ENCODE data around the gene LCP2. TPM values are rescaled to one million over a fixed set of nuclear protein-coding genes. Genes with fewer than 3 reads are reported as not detected.

LCP2 gene
- total RNA-seq, 1 experiment from 2014 or later: 0.36 TPM

GRCh38 chr5:170294556-170294955 is 3.0 kb downstream of the LCP2 start:
- TF ChIP-seq TCF7L2 (IDR thresholded peaks at IDR 0.05; ENCODE audit: low read depth, low read length): no peak
- no peak for TF ChIP-seq CTCF (IDR thresholded peaks at IDR 0.05)
- no peak for TF ChIP-seq SIN3A (IDR thresholded peaks at IDR 0.05; ENCODE audit: borderline replicate concordance, insufficient read depth, low read depth, low read length)
- TF ChIP-seq POLR2AphosphoS5 (IDR thresholded peaks at IDR 0.05; ENCODE audit: low read depth, low read length): no peak
- no peak for TF ChIP-seq REST (IDR thresholded peaks at IDR 0.05; ENCODE audit: insufficient read depth in 1 of 2, low read depth in 2 of 2, low read length in 1 of 2)
- in situ Hi-C loops (cut with HindIII; ENCODE audit: low pct_unique_long_range_greater_than_20kb, low sequenced_read_pairs) (no loop called here), intact Hi-C loops (cut with micrococcal nuclease; ENCODE audit: unreplicated experiment) (no loop called here)
- H3K36me3 ChIP-seq (ENCODE audit: control insufficient read depth, insufficient read depth, low read length): no peaks in the 10 kb centered on the region
- no peaks in the 10 kb centered on the region for H3K4me1 ChIP-seq (ENCODE audit: control insufficient read depth, insufficient read depth, low read length)
- H3K4me3 ChIP-seq (ENCODE audit: low read depth in 2 of 2, low read length in 2 of 2): no peak overlapping the region
- H3K9me3 ChIP-seq (ENCODE audit: control insufficient read depth, insufficient read depth, low read depth, low read length): no peaks in the 10 kb centered on the region
- BruUV-seq (replicated peaks): no TSS peak
- ATAC-seq (no peak), DNase-seq (ENCODE audit: low read depth, low spot score) (no peak)
- H3K27me3 ChIP-seq (ENCODE audit: control insufficient read depth, insufficient read depth, low read length): peaks cover 16% of the 10 kb centered on the region
- POLR2A ChIA-PET: no interaction called here
- CTCF ChIA-PET: no interaction called here
- no peak overlapping the region for H3K27ac ChIP-seq (ENCODE audit: low read length)

GRCh38 chr5:170294057-170294456 is 3.5 kb downstream of the LCP2 start:
- intact Hi-C loops (cut with micrococcal nuclease; ENCODE audit: unreplicated experiment): no loop called here
- no peak for TF ChIP-seq REST (IDR thresholded peaks at IDR 0.05; ENCODE audit: insufficient read depth in 1 of 2, low read depth in 2 of 2, low read length in 1 of 2)
- no peak for TF ChIP-seq CTCF (IDR thresholded peaks at IDR 0.05)
- no peak for TF ChIP-seq POLR2AphosphoS5 (IDR thresholded peaks at IDR 0.05; ENCODE audit: low read depth, low read length)
- no peak for DNase-seq (ENCODE audit: low read depth, low spot score)
- no peaks in the 10 kb centered on the region for H3K4me1 ChIP-seq (ENCODE audit: control insufficient read depth, insufficient read depth, low read length)
- ChIA-PET CTCF (no interaction called here), POLR2A (no interaction called here)
- no peaks in the 10 kb centered on the region for H3K9me3 ChIP-seq (ENCODE audit: control insufficient read depth, insufficient read depth, low read depth, low read length)
- peaks cover 18% of the 10 kb centered on the region for H3K27me3 ChIP-seq (ENCODE audit: control insufficient read depth, insufficient read depth, low read length)
- H3K36me3 ChIP-seq (ENCODE audit: control insufficient read depth, insufficient read depth, low read length): no peaks in the 10 kb centered on the region
- no peak overlapping the region for H3K27ac ChIP-seq (ENCODE audit: low read length)
- BruUV-seq (replicated peaks): no TSS peak
- no peak overlapping the region for H3K4me3 ChIP-seq (ENCODE audit: low read depth in 2 of 2, low read length in 2 of 2)
- in situ Hi-C loops (cut with HindIII; ENCODE audit: low pct_unique_long_range_greater_than_20kb, low sequenced_read_pairs): no loop called here
- no peak for ATAC-seq

All from Panc1 (cell line).